Trophoblast cell (in vitro differentiated cells and primary cell): ENCODE results near the gene GAR1.

Experiments
- DNase-seq, 2 donors: peaks; one replicate each; pipeline ENCODE4 v3.0.0-alpha.2; 2016
- H2AFZ ChIP-seq: 2 replicates; pipeline ENCODE4 v1.6.1; 2013; ENCODE audit warnings: low read length, moderate library complexity, mild to moderate bottlenecking; ENCODE audit not compliant: insufficient read depth, poor library complexity
- H2AK5ac ChIP-seq: 2 replicates; pipeline ENCODE4 v1.6.1; 2013; ENCODE audit warnings: mild to moderate bottlenecking, low read length
- H2BK120ac ChIP-seq: 2 replicates; pipeline ENCODE4 v1.6.1; 2013; ENCODE audit warnings: low read length, mild to moderate bottlenecking, moderate library complexity; ENCODE audit not compliant: insufficient read depth, poor library complexity
- H2BK12ac ChIP-seq: 2 replicates; pipeline ENCODE4 v1.6.1; 2013; ENCODE audit warnings: mild to moderate bottlenecking, low read length, moderate library complexity
- H2BK5ac ChIP-seq: 2 replicates; pipeline ENCODE4 v1.6.1; 2013; ENCODE audit warnings: low read length, low read depth, moderate library complexity, mild to moderate bottlenecking; ENCODE audit not compliant: poor library complexity
- H3K14ac ChIP-seq: 2 replicates; pipeline ENCODE4 v1.6.1; 2013; ENCODE audit warnings: mild to moderate bottlenecking, low read length
- H3K18ac ChIP-seq: 2 replicates; pipeline ENCODE4 v1.6.1; 2013; ENCODE audit warnings: mild to moderate bottlenecking, low read length
- H3K23ac ChIP-seq: 2 replicates; pipeline ENCODE4 v1.6.1; 2013; ENCODE audit warnings: low read length
- H3K27ac ChIP-seq: 2 replicates; pipeline ENCODE4 v1.5.1; 2013; ENCODE audit warnings: low read depth, mild to moderate bottlenecking, inconsistent platforms, low read length, moderate library complexity
- H3K27me3 ChIP-seq: 2 replicates; pipeline ENCODE4 v1.6.1; 2013; ENCODE audit warnings: inconsistent platforms, mild to moderate bottlenecking, low read length, moderate library complexity; ENCODE audit not compliant: insufficient read depth
- H3K36me3 ChIP-seq, 2 experiments: 1 replicate in 1 of 2; 2 replicates in 1 of 2; pipeline ENCODE4 v1.6.1; 2013; ENCODE audit warnings: low read length in 2 of 2, mild to moderate bottlenecking in 2 of 2, moderate library complexity in 1 of 2; ENCODE audit not compliant: insufficient read depth in 2 of 2, control insufficient read depth in 1 of 2
- H3K4ac ChIP-seq: 2 replicates; pipeline ENCODE4 v1.6.1; 2013; ENCODE audit warnings: low read depth, mild to moderate bottlenecking, low read length, moderate library complexity
- H3K4me1 ChIP-seq, 2 experiments: 1 replicate in 1 of 2; 2 replicates in 1 of 2; pipeline ENCODE4 v1.6.1; 2013; ENCODE audit warnings: low read length in 2 of 2, mild to moderate bottlenecking in 2 of 2, moderate library complexity in 1 of 2; ENCODE audit not compliant: insufficient read depth in 2 of 2, control insufficient read depth in 1 of 2
- H3K4me2 ChIP-seq: 2 replicates; pipeline ENCODE4 v1.6.1; 2013; ENCODE audit warnings: inconsistent platforms, mild to moderate bottlenecking, low read length, moderate library complexity
- H3K4me3 ChIP-seq: 2 replicates; pipeline ENCODE4 v1.5.1; 2013; ENCODE audit warnings: mild to moderate bottlenecking, low read depth, low read length, inconsistent platforms
- H3K79me1 ChIP-seq: one replicate; pipeline ENCODE4 v1.6.1; 2013; ENCODE audit warnings: low read length
- H3K79me2 ChIP-seq: 2 replicates; pipeline ENCODE4 v1.6.1; 2013; ENCODE audit warnings: low read length, mild to moderate bottlenecking; ENCODE audit not compliant: control insufficient read depth, insufficient read depth, poor library complexity
- H3K9ac ChIP-seq: 2 replicates; pipeline ENCODE4 v1.6.1; 2013; ENCODE audit warnings: mild to moderate bottlenecking, low read length
- H3K9me3 ChIP-seq: 2 replicates; pipeline ENCODE4 v1.6.1; 2013; ENCODE audit warnings: low read depth, mild to moderate bottlenecking, control low read depth, inconsistent platforms, low read length; ENCODE audit not compliant: insufficient read depth
- H4K12ac ChIP-seq: 2 replicates; pipeline ENCODE4 v1.6.1; 2013; ENCODE audit warnings: low read depth, mild to moderate bottlenecking, low read length, moderate library complexity
- H4K8ac ChIP-seq: 2 replicates; pipeline ENCODE4 v1.6.1; 2013; ENCODE audit warnings: low read depth, mild to moderate bottlenecking, low read length, moderate library complexity
- H4K91ac ChIP-seq: one replicate; pipeline ENCODE4 v1.6.1; 2013; ENCODE audit warnings: low read depth, mild to moderate bottlenecking, low read length, moderate library complexity
- whole genome bisulfite sequencing: extraction: QIAGEN DNeasy Blood & Tissue Kit; methylation state at CpG from one replicate; pipeline ENCODE4 v1.1.7; 2013; ENCODE audit warnings: missing lambda C conversion rate; ENCODE audit not compliant: insufficient read length, insufficient coverage; ENCODE audit errors: extremely low coverage; 5-methylcytosine and 5-hydroxymethylcytosine counted together

GAR1 gene

GRCh38 chr4:109795059-109795458 is 20.5 kb upstream of the GAR1 start:
- Histone ChIP-seq H3K27me3 (no peaks in the 10 kb centered on the region), H3K9ac (no peak overlapping the region), H4K91ac (no peak overlapping the region), H2AK5ac (no peak overlapping the region), H3K79me2 (no peaks in the 10 kb centered on the region), H3K4me3 (no peak overlapping the region), H3K18ac (no peak overlapping the region), H3K23ac (no peak overlapping the region), H3K4me1 (no peaks in the 10 kb centered on the region), H2AFZ (no peak overlapping the region), H3K4ac (no peak overlapping the region), H3K36me3 (no peaks in the 10 kb centered on the region), H2BK5ac (no peak overlapping the region), H4K12ac (no peak overlapping the region), H3K4me2 (no peak overlapping the region), H3K27ac (no peak overlapping the region), H3K79me1 (no peaks in the 10 kb centered on the region), H3K14ac (no peak overlapping the region), H4K8ac (no peak overlapping the region), H2BK120ac (no peak overlapping the region), H2BK12ac (no peak overlapping the region), H3K9me3 (peaks cover 3% of the 10 kb centered on the region)
- no CpG with 5 or more reads among the region's 6 CpGs for WGBS
- DNase-seq = no peak

GRCh38 chr4:109798866-109799265 is 16.7 kb upstream of the GAR1 start:
- Histone ChIP-seq H3K27ac (no peak overlapping the region), H3K79me1 (no peaks in the 10 kb centered on the region), H4K8ac (no peak overlapping the region), H3K23ac (no peak overlapping the region), H3K9ac (no peak overlapping the region), H3K4me1 (no peaks in the 10 kb centered on the region), H4K91ac (no peak overlapping the region), H3K27me3 (no peaks in the 10 kb centered on the region), H3K4ac (no peak overlapping the region), H3K4me3 (no peak overlapping the region), H3K18ac (no peak overlapping the region), H3K79me2 (no peaks in the 10 kb centered on the region), H3K14ac (no peak overlapping the region), H3K4me2 (no peak overlapping the region), H2BK120ac (no peak overlapping the region), H3K36me3 (no peaks in the 10 kb centered on the region), H4K12ac (no peak overlapping the region), H2BK5ac (no peak overlapping the region), H2AFZ (no peak overlapping the region), H3K9me3 (peaks cover 3% of the 10 kb centered on the region), H2AK5ac (no peak overlapping the region), H2BK12ac (no peak overlapping the region)
- no peak for DNase-seq

- DNase-seq = no peak
- no peak overlapping the region for H3K18ac ChIP-seq
- no peak overlapping the region for H2AK5ac ChIP-seq
- no peak overlapping the region for H3K27ac ChIP-seq
- H3K27me3 ChIP-seq = no peaks in the 10 kb centered on the region
- no peak overlapping the region for H2AFZ ChIP-seq
- no peak overlapping the region for H3K14ac ChIP-seq
- H3K23ac ChIP-seq = no peak overlapping the region
- H3K9ac ChIP-seq = no peak overlapping the region
- no peaks in the 10 kb centered on the region for H3K79me1 ChIP-seq
- H2BK120ac ChIP-seq = no peak overlapping the region
- H3K4me1 ChIP-seq = no peaks in the 10 kb centered on the region
- H4K8ac ChIP-seq = no peak overlapping the region
- peaks cover 2% of the 10 kb centered on the region for H3K9me3 ChIP-seq
- no peak overlapping the region for H3K4me2 ChIP-seq
- H3K4ac ChIP-seq = no peak overlapping the region
- no peaks in the 10 kb centered on the region for H3K79me2 ChIP-seq
- H4K12ac ChIP-seq = no peak overlapping the region
- no peak overlapping the region for H2BK5ac ChIP-seq
- no peak overlapping the region for H2BK12ac ChIP-seq
- no peak overlapping the region for H3K4me3 ChIP-seq
- no peaks in the 10 kb centered on the region for H3K36me3 ChIP-seq
- WGBS = no CpG with 5 or more reads among the region's 4 CpGs
- H4K91ac ChIP-seq = no peak overlapping the region
Observed at GRCh38 chr4:109801099-109801789, 14.3 kb upstream of the GAR1 start.

GRCh38 chr4:109801895-109802319 is 13.7 kb upstream of the GAR1 start, which contains the start of gene CFI:
Gene CFI, minus strand, starts transcription at chr4:109801999. Its CDS starts 28 bp downstream, at chr4:109801971.
- H2AFZ ChIP-seq = no peak within 1 kb of the TSS
- no peaks in the 10 kb centered on the region for H3K4me1 ChIP-seq
- H2BK5ac ChIP-seq = no peak within 1 kb of the TSS
- no peaks in the 10 kb centered on the region for H3K79me2 ChIP-seq
- H4K91ac ChIP-seq = no peak within 1 kb of the TSS
- no peak within 1 kb of the TSS for H3K14ac ChIP-seq
- no peak within 1 kb of the TSS for H3K4me2 ChIP-seq
- H3K27me3 ChIP-seq = no peaks in the 10 kb centered on the region
- H2AK5ac ChIP-seq = no peak within 1 kb of the TSS
- H3K79me1 ChIP-seq = no peaks in the 10 kb centered on the region
- no peak within 1 kb of the TSS for H2BK120ac ChIP-seq
- no peak within 1 kb of the TSS for H4K12ac ChIP-seq
- no peak within 1 kb of the TSS for H3K9ac ChIP-seq
- no peak within 1 kb of the TSS for H2BK12ac ChIP-seq
- no peak within 1 kb of the TSS for H3K23ac ChIP-seq
- H3K4ac ChIP-seq = no peak within 1 kb of the TSS
- no CpG with 5 or more reads among the region's 2 CpGs for WGBS
- H3K9me3 ChIP-seq = no peaks in the 10 kb centered on the region
- H3K36me3 ChIP-seq = no peaks in the 10 kb centered on the region
- H3K27ac ChIP-seq = no peak within 1 kb of the TSS
- no peak for DNase-seq
- H3K4me3 ChIP-seq = no peak within 1 kb of the TSS
- no peak within 1 kb of the TSS for H4K8ac ChIP-seq
- H3K18ac ChIP-seq = no peak within 1 kb of the TSS
